A673 (cell line): ENCODE results near the gene TNFSF15.

Experiments used
- CTCF ChIP-seq: fragments of 300-800, 200-600 bp; sonication (generic); conservative IDR thresholded peaks from 2 replicates; pipeline ENCODE4 v1.5.1; 2017; ENCODE audit warnings: low read depth, mild to moderate bottlenecking, antibody characterized with exemption, low read length, moderate library complexity, mixed read lengths
- EZH2 ChIP-seq: fragments of 200-600 bp; sonication (generic); IDR thresholded peaks from 2 replicates; pipeline ENCODE4 v1.6.1; 2017; ENCODE audit warnings: borderline replicate concordance, low read depth, mild to moderate bottlenecking, mixed read lengths, antibody characterized with exemption, low read length; ENCODE audit not compliant: poor library complexity, severe bottlenecking

- TF ChIP-seq CTCF (no peak), EZH2 (no peak)
Measured at GRCh38 chr9:114771889-114772288, 34.0 kb downstream of the TNFSF15 start.
